Measurements from ENCODE around the gene LRRFIP1.

LRRFIP1 gene

DNA sequence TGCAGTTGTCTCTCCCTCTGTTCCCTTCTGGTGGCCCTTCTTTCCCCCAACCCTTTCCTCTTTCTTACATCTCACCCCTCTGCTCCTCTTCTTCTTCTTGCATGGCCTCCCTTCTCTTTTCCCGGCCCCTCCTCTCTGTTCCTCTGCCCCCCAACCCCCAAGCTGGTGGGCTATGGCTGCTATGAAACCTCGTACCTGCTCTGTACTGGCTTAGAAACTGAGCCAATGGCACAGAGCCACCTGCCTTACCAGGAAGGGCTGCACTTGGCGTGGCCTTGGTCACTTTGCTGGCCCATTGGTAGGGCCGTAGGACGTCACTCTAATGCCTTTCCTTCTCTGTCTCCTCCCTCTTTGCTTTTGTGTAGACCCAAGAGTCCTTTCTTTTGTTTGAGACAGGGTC, 78.9 kb downstream of the LRRFIP1 start:
- DNase-seq = no peak

DNA sequence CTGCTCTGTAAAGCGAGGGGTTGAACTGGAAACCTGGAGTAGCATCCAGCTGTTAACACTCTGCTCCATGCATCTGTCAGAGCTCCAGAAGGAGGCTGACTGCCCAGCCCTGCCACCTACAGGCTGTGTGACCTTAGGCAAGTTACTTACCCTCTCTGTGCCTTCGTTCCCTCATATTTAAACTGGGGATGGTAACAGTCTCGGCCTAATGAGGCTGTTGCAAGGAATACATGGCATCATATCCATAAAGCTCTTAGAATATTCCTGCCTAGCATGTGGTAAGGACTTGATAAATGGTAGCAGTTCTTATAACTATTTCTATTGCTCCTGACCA, 80.6 kb downstream of the LRRFIP1 start:
- DNase-seq = no peak

- DNase-seq = no peak
Observed at GRCh38 chr2:237708491-237708890, 81.1 kb downstream of the LRRFIP1 start.

GRCh38 chr2:237708961-237709360, 81.6 kb downstream of the LRRFIP1 start:
- no peak for DNase-seq

GRCh38 chr2:237711458-237712150, 84.2 kb downstream of the LRRFIP1 start:
- no peak for DNase-seq

- no peak for DNase-seq
Observed at GRCh38 chr2:237712477-237713377, 85.3 kb downstream of the LRRFIP1 start.

GRCh38 chr2:237714690-237715458, 87.5 kb downstream of the LRRFIP1 start:
- peak; percentile 71 for DNase-seq

DNA sequence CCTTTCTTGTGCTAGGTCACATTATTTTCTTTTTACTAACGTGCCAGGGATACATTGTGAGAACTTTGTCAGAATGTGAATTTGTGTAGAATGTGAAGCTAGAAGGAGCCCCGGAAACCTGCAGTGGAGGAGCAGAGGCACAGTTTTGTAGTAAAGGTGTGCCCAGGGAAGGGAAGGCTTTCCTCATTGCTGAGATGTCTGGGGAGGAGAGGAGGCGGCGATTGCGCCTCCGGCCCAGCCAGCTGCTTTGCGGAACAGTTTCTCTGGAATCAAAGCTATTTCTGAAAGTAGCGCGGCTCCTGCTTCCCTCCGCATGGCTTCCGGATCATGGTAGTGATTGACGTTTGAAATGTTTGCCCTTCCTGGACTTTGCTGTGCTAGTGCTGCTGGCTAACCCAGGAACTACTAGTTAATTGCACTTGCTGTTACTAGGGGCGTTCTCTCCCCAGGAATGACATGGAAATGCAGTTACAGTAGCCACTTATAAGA, 88.1 kb downstream of the LRRFIP1 start:
- DNase-seq = no peak

DNA sequence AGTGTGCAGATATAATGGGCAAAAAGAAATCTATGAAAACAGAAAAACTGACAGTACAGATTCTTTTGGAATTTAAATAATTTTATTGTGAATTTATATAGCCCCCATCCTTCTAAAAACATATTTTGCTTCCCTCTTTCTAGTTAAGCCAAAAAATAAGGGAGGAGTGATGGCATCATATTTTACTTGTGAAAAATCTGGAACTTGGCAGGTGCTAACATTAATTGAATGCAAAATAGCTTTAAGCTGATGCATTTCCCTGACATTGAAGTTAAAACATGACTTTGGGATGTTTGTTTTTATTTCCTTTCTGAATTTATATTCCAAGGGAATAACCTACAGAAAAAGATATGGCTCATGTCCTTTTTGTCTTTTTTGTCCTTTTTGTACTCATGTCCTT, 88.6 kb downstream of the LRRFIP1 start:
- no peak for DNase-seq

- DNase-seq = no peak
Observed at GRCh38 chr2:237717366-237718276, 90.2 kb downstream of the LRRFIP1 start.

DNA sequence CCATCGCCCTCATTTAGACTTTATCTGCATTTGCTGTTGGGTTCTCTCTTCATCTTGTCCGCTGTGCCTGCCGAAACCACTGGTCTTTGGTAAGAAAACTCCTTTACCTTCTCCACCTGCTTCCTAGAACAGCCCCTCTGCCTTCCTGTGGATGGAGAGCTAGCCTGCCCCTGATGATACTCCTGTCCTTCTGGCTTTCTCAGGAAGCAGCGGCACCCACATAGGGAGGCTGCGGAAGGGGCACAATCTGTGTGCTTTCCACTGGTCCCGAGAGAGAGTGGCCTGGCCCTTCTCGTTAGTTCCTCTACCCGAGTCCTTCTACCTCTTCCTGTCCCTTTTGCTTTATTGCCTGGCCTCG, 90.9 kb downstream of the LRRFIP1 start:
- DNase-seq = no peak

DNA sequence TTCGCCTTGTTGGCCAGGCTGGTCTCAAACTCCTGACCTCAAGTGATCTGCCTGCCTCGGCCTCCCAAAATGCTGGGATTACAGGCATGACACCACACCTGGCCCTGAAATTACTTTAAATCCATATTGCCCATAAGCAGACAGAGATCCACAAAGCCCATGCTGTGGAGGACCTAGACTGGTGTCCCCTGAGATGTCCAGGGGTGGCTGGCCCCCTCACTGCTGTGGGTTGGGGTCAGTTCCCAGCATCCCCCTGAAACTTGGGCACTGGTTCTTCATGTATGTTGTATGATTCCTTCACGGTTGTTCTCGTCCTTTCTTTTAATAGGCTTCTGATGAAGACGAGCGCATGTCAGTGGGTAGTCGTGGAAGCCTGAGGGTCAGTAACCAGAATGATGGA, 93.1 kb downstream of the LRRFIP1 start:
- no peak for DNase-seq

GRCh38 chr2:237720957-237721356, 93.6 kb downstream of the LRRFIP1 start:
- no peak for DNase-seq

- DNase-seq = no peak
Observed at GRCh38 chr2:237721458-237721857, 94.1 kb downstream of the LRRFIP1 start.

GRCh38 chr2:237722616-237723015, 95.2 kb downstream of the LRRFIP1 start:
- DNase-seq = no peak

- DNase-seq = no peak
Observed at GRCh38 chr2:237723023-237723422, 95.6 kb downstream of the LRRFIP1 start.

- DNase-seq = no peak
Observed at GRCh38 chr2:237723602-237724001, 96.2 kb downstream of the LRRFIP1 start.

DNA sequence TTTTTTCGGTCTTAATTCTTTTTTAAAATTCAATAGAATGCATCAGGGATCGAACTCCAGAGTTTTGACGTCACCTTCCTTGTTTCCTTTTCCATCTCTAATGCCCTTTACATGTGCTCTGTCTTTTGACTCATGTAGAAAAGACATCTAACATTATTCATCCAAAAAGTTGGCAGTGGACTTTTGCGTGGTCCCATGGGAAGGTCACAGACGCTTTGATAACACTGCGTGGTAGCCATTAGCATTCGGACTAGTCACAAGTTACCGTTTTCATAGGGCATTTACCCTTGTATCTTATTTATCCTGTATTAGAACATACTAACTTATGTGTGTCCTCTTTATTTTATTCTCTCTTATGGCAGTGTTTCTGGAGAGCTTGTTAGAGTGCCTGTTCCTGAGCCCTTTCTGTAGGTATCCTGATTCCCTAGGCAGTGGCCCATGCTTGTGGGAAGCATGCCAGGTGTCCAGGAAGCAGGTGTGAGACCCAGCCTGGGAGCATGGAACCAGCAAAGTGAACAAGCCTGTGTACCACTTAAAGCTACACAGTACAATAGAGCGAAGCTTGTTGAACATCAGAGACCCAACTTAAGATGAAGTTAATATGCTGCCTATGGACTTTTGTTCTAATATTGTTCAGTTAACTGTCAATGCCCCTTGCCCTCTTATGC, 97.6 kb downstream of the LRRFIP1 start:
- DNase-seq = no peak

DNA sequence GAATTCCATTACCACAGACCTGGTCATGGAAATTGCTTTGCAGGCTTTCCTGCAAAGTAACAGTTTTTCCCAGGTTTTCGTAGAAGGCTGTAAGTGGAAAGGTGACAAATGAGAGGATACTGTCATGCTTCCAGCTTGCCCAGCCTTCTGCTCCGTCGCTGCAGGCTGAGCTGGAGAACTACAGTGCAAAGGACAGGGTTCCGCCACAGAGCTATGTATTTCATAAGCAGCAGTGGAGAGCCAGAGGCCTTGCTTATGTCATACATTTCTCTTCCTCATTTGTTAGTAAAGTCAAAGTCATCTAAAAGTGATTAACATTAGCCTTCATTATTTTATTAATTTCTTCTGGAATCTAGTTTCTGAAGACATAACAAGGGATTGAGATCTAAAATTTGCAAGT, 98.3 kb downstream of the LRRFIP1 start:
- DNase-seq = no peak

GRCh38 chr2:237726401-237726830, 99.0 kb downstream of the LRRFIP1 start:
- peak; percentile 66 for DNase-seq

DNA sequence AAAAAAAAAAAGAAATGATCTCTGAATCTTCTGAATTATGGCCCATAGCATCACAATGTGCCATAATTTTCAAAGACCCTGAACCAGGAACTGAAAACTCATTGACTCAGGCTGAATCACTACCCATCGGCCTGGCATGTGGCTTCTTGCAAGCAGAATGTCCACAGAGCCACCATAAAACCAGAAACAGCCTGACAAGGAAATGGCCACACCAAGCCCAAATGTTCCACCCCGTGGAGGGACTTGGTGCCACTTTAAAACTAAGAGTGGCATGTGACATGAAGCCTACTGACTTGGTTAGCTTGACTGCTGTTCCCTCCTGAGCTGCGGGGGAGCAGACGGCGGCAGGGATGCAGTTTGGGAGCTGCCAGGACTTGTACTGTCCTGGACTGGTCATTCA, 100.0 kb downstream of the LRRFIP1 start:
- no peak for DNase-seq

Measured in left hindlimb (tissue), 1 donor.